ENCODE results near the gene MS4A4E.
"Not testable (repeated sequence)": the region's sequence is repeated elsewhere in the genome, so short reads cannot be mapped to it uniquely, and the experiment has no call there.

Gene MS4A4E

GRCh38 chr11:60242740-60243239 is at the start of gene MS4A4E:
Gene MS4A4E, minus strand, starts transcription at chr11:60243137. Its CDS starts 13,082 bp downstream, at chr11:60230055.
- TF ChIP-seq CTCF (IDR thresholded peaks at IDR 0.05; ENCODE audit: low read depth, low read length), result no peak
- DNase-seq (ENCODE audit: extremely low read depth, low read depth), result no peak

GRCh38 chr11:60292145-60292544 is 49.2 kb upstream of the MS4A4E start:
- TF ChIP-seq CTCF (IDR thresholded peaks at IDR 0.05; ENCODE audit: low read depth, low read length), result no peak
- DNase-seq (ENCODE audit: extremely low read depth, low read depth), result no peak

- no peak for DNase-seq (ENCODE audit: extremely low read depth, low read depth)
- TF ChIP-seq CTCF (IDR thresholded peaks at IDR 0.05; ENCODE audit: low read depth, low read length), result no peak
These were observed 45.6 kb upstream of the MS4A4E start for GRCh38 chr11:60288531-60288930.

- DNase-seq (ENCODE audit: extremely low read depth, low read depth), result not testable (repeated sequence)
These were observed 42.6 kb upstream of the MS4A4E start for GRCh38 chr11:60285411-60286126.

- no peak for TF ChIP-seq CTCF (IDR thresholded peaks at IDR 0.05; ENCODE audit: low read depth, low read length)
- no peak for DNase-seq (ENCODE audit: extremely low read depth, low read depth)
These were observed 39.3 kb upstream of the MS4A4E start for GRCh38 chr11:60282286-60282685.

- DNase-seq (ENCODE audit: extremely low read depth, low read depth), result no peak
- no peak for TF ChIP-seq CTCF (IDR thresholded peaks at IDR 0.05; ENCODE audit: low read depth, low read length)
These were observed 38.5 kb upstream of the MS4A4E start for GRCh38 chr11:60281485-60281884.

- TF ChIP-seq CTCF (IDR thresholded peaks at IDR 0.05; ENCODE audit: low read depth, low read length), result no peak
- DNase-seq (ENCODE audit: extremely low read depth, low read depth), result no peak
These were observed 37.5 kb upstream of the MS4A4E start, which contains the start of gene MS4A4A for GRCh38 chr11:60280412-60280811. Gene MS4A4A, plus strand, starts transcription at chr11:60280666. Its CDS starts 10 bp downstream, at chr11:60280676.

- TF ChIP-seq CTCF (IDR thresholded peaks at IDR 0.05; ENCODE audit: low read depth, low read length), result no peak
- DNase-seq (ENCODE audit: extremely low read depth, low read depth), result no peak
These were observed 31.5 kb upstream of the MS4A4E start for GRCh38 chr11:60274416-60274815.
